CD14-positive monocyte (primary cell): ENCODE data around the gene EYS. TPM values are rescaled to one million over a fixed set of nuclear protein-coding genes. Genes with fewer than 3 reads are reported as not detected.

Source experiments
- DNase-seq, 3 donors: peaks; one replicate each; pipeline ENCODE4 v3.0.0-alpha.2; 2011 to 2022
- H2AFZ ChIP-seq: 2 replicates; pipeline ENCODE4 v1.6.0; 2012; ENCODE audit warnings: mild to moderate bottlenecking, low read depth, low read length, inconsistent platforms; ENCODE audit not compliant: insufficient read depth, poor library complexity, severe bottlenecking
- H3K27ac ChIP-seq, 2 donors: 1 replicate in 1 of 2; 2 replicates in 1 of 2; pipeline ENCODE4 v1.5.1; 2012 to 2013; ENCODE audit warnings: low read length in 2 of 2, control low read depth in 1 of 2, inconsistent platforms in 1 of 2, low read depth in 1 of 2, mild to moderate bottlenecking in 1 of 2
- H3K27me3 ChIP-seq, 2 donors: one replicate each; pipeline versions ENCODE4 v1.6.0 to v1.6.1; 2011 to 2013; ENCODE audit warnings: low read length in 2 of 2; ENCODE audit not compliant: control insufficient read depth in 2 of 2, insufficient read depth in 2 of 2
- H3K36me3 ChIP-seq, 2 donors: replicated peaks in 1 of 2; 1 replicate in 1 of 2; 2 replicates in 1 of 2; pipeline versions ENCODE4 v1.5.1 to v1.6.1; 2012 to 2013; ENCODE audit warnings: low read length in 2 of 2, control low read depth in 1 of 2, inconsistent platforms in 1 of 2, mild to moderate bottlenecking in 1 of 2; ENCODE audit not compliant: insufficient read depth in 2 of 2, control insufficient read depth in 1 of 2
- H3K4me1 ChIP-seq, 2 donors: 1 replicate in 1 of 2; 2 replicates in 1 of 2; pipeline versions ENCODE4 v1.5.1 to v1.6.1; 2012 to 2013; ENCODE audit warnings: low read length in 2 of 2, control low read depth in 1 of 2, inconsistent platforms in 1 of 2, mild to moderate bottlenecking in 1 of 2, moderate library complexity in 1 of 2; ENCODE audit not compliant: insufficient read depth in 2 of 2, control insufficient read depth in 1 of 2
- H3K4me2 ChIP-seq: replicated peaks from 2 replicates; pipeline ENCODE3; 2012; ENCODE audit warnings: low read length, moderate library complexity, mild to moderate bottlenecking; ENCODE audit not compliant: poor library complexity, severe bottlenecking; ENCODE audit errors: extremely low read depth
- H3K4me3 ChIP-seq, 3 experiments: fragments of 200-600 bp in 1 of 3; sonication (generic) in 1 of 3; replicated peaks in 1 of 3; 1 replicate in 2 of 3; 2 replicates in 1 of 3; pipeline ENCODE4 v1.5.1; 2011 to 2013; ENCODE audit warnings: low read length in 3 of 3, mild to moderate bottlenecking in 3 of 3, control low read depth in 2 of 3, low read depth in 2 of 3, inconsistent platforms in 1 of 3, moderate library complexity in 1 of 3
- H3K79me2 ChIP-seq: 2 replicates; pipeline ENCODE4 v1.6.0; 2012; ENCODE audit warnings: mild to moderate bottlenecking, control low read depth, inconsistent platforms, low read length, moderate library complexity; ENCODE audit not compliant: insufficient read depth
- H3K9ac ChIP-seq: 2 replicates; pipeline ENCODE4 v1.6.0; 2017; ENCODE audit warnings: low read length, mild to moderate bottlenecking; ENCODE audit not compliant: insufficient read depth, poor library complexity, severe bottlenecking
- H3K9me3 ChIP-seq, 2 donors: replicated peaks in 1 of 2; 1 replicate in 1 of 2; 2 replicates in 1 of 2; pipeline versions ENCODE4 v1.5.1 to v1.6.1; 2012 to 2013; ENCODE audit warnings: low read length in 2 of 2, control low read depth in 1 of 2; ENCODE audit not compliant: control insufficient read depth in 1 of 2, insufficient read depth in 1 of 2
- H4K20me1 ChIP-seq: 2 replicates; pipeline ENCODE4 v1.6.0; 2012; ENCODE audit warnings: mild to moderate bottlenecking, low read length, control low read depth, moderate library complexity; ENCODE audit not compliant: insufficient read depth
- H3K27ac Mint-ChIP-seq, 7 donors: one replicate each; pipeline ENCODE4 v1.8.0; 2020; ENCODE audit warnings: mild to moderate bottlenecking in 7 of 7, mixed read lengths in 7 of 7, moderate library complexity in 6 of 7, inconsistent platforms in 2 of 7
- H3K27me3 Mint-ChIP-seq, 3 donors: one replicate each; pipeline ENCODE4 v1.8.0; 2021 to 2022; ENCODE audit warnings: low read depth in 3 of 3, mild to moderate bottlenecking in 3 of 3, mixed read lengths in 3 of 3, moderate library complexity in 3 of 3, inconsistent platforms in 1 of 3
- H3K36me3 Mint-ChIP-seq, 2 donors: one replicate each; pipeline ENCODE4 v1.8.0; 2020; ENCODE audit warnings: mixed read lengths in 2 of 2, inconsistent platforms in 1 of 2, mild to moderate bottlenecking in 1 of 2
- H3K4me1 Mint-ChIP-seq: one replicate; pipeline ENCODE4 v1.8.0; 2020; ENCODE audit warnings: mild to moderate bottlenecking, mixed read lengths
- H3K4me3 Mint-ChIP-seq, 2 donors: one replicate each; pipeline ENCODE4 v1.8.0; 2020; ENCODE audit warnings: mild to moderate bottlenecking in 2 of 2, mixed read lengths in 2 of 2, moderate library complexity in 1 of 2
- H3K9me3 Mint-ChIP-seq, 7 donors: one replicate each; pipeline ENCODE4 v1.8.0; 2020 to 2022; ENCODE audit warnings: mixed read lengths in 7 of 7, mild to moderate bottlenecking in 6 of 7, moderate library complexity in 6 of 7, inconsistent platforms in 2 of 7
- CTCF ChIP-seq: fragments of 200-600 bp; IDR thresholded peaks from one replicate; pipeline ENCODE4 v1.8.0; 2022; ENCODE audit warnings: antibody characterized with exemption, mild to moderate bottlenecking
- WGBS: methylation state at CpG from one replicate; pipeline ENCODE4 v1.1.5; 2013; ENCODE audit warnings: missing lambda C conversion rate; ENCODE audit not compliant: insufficient coverage; 5-methylcytosine and 5-hydroxymethylcytosine counted together
- intact Hi-C, 2 donors: fragments of 100-400 bp; cut with micrococcal nuclease; formaldehyde crosslinking; loops; one replicate each; pipeline versions ENCODE4 v1.15.0 to v1.15.1; 2023
- polyA plus RNA-seq, 3 donors: library from polyadenylated mRNA; depleted of rRNA in 1 of 3; unstranded in 2 of 3; stranded (reverse) in 1 of 3; fragments of 300-500 nt in 2 of 3; fragments of >200 nt in 1 of 3; fragmentation: Illumina TruSeq in 2 of 3; gene quantifications; 1 replicate in 2 of 3; 2 replicates in 1 of 3; pipeline ENCODE4 v1.2.3, GENCODE V29; 2012 to 2021

EYS gene
- polyA plus RNA-seq, 3 donors, result 0.01 to 0.03 TPM; not detected in 1

GRCh38 chr6:64904616-64905015, 802.4 kb downstream of the EYS start:
- DNase-seq, result no peak
- Mint-ChIP-seq H3K36me3 (no peaks in the 10 kb centered on the region), H3K27me3 (peaks cover 0 to 2% (median 0%) of the 10 kb centered on the region in 3 donors), H3K9me3 (peaks cover 0 to 5% (median 4%) of the 10 kb centered on the region in 7 donors), H3K27ac (peak overlapping the region in 1 of 7 donors; percentile 77), H3K4me3 (no peak overlapping the region), H3K4me1 (no peaks in the 10 kb centered on the region)
- Histone ChIP-seq H2AFZ (no peak overlapping the region), H4K20me1 (no peaks in the 10 kb centered on the region), H3K27me3 (no peaks in the 10 kb centered on the region), H3K79me2 (no peaks in the 10 kb centered on the region), H3K4me3 (no peak overlapping the region), H3K4me2 (no peak overlapping the region), H3K9ac (no peak overlapping the region), H3K4me1 (no peaks in the 10 kb centered on the region), H3K9me3 (peaks cover 0 to 6% of the 10 kb centered on the region in 2 donors), H3K36me3 (no peaks in the 10 kb centered on the region), H3K27ac (no peak overlapping the region)
- TF ChIP-seq CTCF, result no peak
- 60% methylated on average over 1 of the region's 2 CpGs for WGBS
- intact Hi-C loops, result no loop called here

- no peak for DNase-seq
- no peaks in the 10 kb centered on the region for H3K9me3 ChIP-seq
- H3K4me3 ChIP-seq, result no peak overlapping the region
- no peak overlapping the region for H3K27ac ChIP-seq
- no peak overlapping the region for H2AFZ ChIP-seq
- no peaks in the 10 kb centered on the region for H4K20me1 ChIP-seq
- Mint-ChIP-seq H3K27ac (no peak overlapping the region), H3K4me1 (no peaks in the 10 kb centered on the region), H3K36me3 (no peaks in the 10 kb centered on the region), H3K27me3 (no peaks in the 10 kb centered on the region), H3K4me3 (no peak overlapping the region), H3K9me3 (peaks cover 0 to 11% (median 3%) of the 10 kb centered on the region in 7 donors)
- no peaks in the 10 kb centered on the region for H3K27me3 ChIP-seq
- H3K4me2 ChIP-seq, result no peak overlapping the region
- intact Hi-C loops, result no loop called here
- no peaks in the 10 kb centered on the region for H3K36me3 ChIP-seq
- TF ChIP-seq CTCF, result no peak
- H3K79me2 ChIP-seq, result no peaks in the 10 kb centered on the region
- H3K4me1 ChIP-seq, result no peaks in the 10 kb centered on the region
- no peak overlapping the region for H3K9ac ChIP-seq
Observed at GRCh38 chr6:64902596-64902995, 804.4 kb downstream of the EYS start.
